Measurements from ENCODE around the gene TSSC4.

Gene TSSC4

DNA sequence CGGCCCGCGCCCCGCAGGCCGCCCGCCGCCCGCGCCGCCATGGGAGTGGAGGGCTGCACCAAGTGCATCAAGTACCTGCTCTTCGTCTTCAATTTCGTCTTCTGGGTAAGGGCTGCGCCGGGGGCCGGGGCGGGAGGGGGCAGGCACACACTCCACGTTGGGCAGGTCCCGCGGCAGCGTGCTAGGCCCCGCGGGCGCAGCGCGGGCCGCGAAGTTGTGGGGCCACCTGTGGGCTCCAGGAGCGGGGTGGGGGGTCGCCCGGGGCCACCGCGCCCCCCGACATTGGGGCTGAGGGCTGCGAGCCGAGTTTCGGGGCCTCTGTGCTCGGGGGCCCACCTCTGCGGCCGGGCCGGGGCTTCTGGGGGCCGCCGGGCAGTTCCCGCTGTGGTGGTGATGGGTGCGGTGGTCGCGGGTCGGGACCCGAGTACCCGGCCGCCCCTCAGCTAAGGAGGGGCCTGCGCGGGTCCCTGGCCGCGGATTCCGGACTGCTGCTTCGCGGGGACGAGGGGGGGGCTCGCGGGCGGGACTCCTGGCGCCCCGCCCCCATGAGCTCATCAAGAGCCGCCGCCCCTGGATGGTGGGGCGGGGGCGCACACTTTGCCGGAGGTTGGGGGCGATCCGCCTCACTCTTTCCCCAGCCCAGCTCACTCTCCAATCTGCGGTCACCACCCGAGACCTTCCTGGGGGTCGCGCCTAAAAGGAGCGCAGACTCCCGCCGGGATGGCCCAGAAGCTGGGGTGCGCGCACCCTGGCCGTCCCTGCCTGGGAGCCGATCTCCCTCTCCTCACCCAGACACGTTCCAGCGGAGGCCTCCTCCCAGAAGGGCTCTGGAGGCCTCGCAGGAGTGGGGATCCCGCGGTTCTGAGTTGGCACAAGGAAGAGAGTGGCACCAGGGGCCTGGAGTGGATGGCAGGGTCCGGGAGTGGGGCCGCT, 22.8 kb upstream of the TSSC4 start:
- H3K9ac ChIP-seq: peak overlapping the region; percentile 94
- no peaks in the 10 kb centered on the region for H3K27me3 ChIP-seq
- peak overlapping the region; percentile 92 for H3K27ac ChIP-seq
- no peak for TF ChIP-seq Cebpa-rat (IDR thresholded peaks at IDR 0.05)
- peaks cover 64% of the 10 kb centered on the region for H4K20me1 ChIP-seq
- H3K36me3 ChIP-seq: peaks cover 30% of the 10 kb centered on the region
- peak overlapping the region; percentile 97 for H3K4me3 ChIP-seq
- H3K4me1 ChIP-seq: peaks cover 51% of the 10 kb centered on the region
- peak overlapping the region; percentile 89 for H3K4me2 ChIP-seq
- peaks cover 14% of the 10 kb centered on the region; the same call in 1 of the 2 replicates for H3K9me3 ChIP-seq

DNA sequence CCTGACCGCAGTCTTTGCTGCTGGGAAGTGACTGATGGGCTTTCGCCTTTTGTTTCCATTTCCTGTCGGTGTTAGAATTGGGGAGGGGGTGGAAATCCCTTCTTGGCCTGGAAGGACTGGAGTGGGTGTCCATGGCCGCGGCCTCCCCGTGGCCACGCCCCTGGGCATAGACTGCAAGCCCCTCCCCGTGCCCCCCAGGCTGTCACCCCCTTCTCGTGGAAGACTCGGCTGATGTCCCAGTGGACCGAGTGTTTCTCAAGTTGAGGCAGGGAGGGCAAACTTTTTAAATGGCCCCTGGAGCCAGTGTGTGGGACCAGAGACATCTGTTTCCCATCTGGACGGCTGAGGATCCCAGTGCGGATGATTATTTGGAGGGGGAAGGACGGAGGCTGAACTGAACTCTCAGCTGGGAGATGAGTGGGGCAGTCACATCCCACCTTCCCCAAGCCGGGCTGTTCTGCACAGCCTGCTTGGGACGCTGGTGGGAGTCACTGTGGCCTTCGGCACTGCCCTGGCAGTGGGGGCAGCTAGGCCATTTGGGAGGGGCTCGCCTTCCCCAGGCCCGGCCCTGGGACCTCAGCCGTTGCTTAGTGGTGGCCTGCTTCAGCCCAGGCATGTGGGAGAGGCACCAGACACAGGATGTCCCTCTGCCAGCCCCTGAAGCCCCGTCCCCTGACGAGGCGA, 21.9 kb upstream of the TSSC4 start:
- H3K36me3 ChIP-seq: peaks cover 30% of the 10 kb centered on the region
- peaks cover 73% of the 10 kb centered on the region for H4K20me1 ChIP-seq
- H3K4me3 ChIP-seq: peak overlapping the region; percentile 97
- H3K4me1 ChIP-seq: peaks cover 60% of the 10 kb centered on the region
- peaks cover 14% of the 10 kb centered on the region; the same call in 1 of the 2 replicates for H3K9me3 ChIP-seq
- no peaks in the 10 kb centered on the region for H3K27me3 ChIP-seq
- peak overlapping the region; percentile 94 for H3K9ac ChIP-seq
- TF ChIP-seq Cebpa-rat (IDR thresholded peaks at IDR 0.05): no peak
- peak overlapping the region; percentile 89 for H3K4me2 ChIP-seq
- peak overlapping the region; percentile 92; the same call in 1 of the 2 replicates for H3K27ac ChIP-seq

DNA sequence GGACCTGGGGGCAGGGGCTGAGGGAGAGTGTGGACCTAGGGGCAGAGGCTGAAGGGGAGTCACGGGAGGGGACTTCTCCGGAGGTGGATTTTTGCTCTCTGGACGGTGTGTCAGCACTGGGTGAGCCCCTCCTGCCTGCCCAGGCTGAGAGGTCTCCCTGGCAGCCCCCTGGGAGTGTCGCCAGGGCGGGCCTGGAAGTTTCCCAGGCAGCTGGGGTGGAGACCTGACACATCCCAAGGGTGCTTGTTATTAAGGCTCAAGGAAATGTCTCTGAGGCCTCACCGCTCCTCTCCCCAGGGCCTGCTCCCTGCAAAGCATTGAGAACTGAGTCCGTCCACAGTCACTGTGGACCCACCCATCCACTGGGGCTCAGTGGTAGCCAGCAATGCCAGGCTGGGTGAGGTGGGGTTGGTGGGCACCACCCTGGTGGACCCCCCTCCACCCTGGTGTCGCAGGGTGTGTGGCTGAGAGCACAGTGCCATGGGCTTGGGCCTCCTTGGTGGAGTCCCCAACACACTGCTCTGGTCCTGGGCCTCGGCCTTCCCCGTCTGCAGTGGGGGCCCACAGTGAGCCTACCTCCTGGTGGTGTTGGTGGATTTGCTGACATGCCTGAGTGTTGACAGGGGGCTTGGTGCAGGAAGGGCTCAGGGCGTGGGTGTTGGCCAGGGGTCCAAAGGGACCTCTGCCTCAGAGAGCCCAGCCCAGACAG, 20.9 kb upstream of the TSSC4 start:
- Histone ChIP-seq H3K9me3 (peaks cover 14% of the 10 kb centered on the region; the same call in 1 of the 2 replicates), H3K4me1 (peaks cover 66% of the 10 kb centered on the region), H3K27ac (peak overlapping the region; percentile 86), H3K9ac (peak overlapping the region; percentile 65; the same call in 1 of the 2 replicates), H3K27me3 (no peaks in the 10 kb centered on the region), H3K36me3 (peaks cover 30% of the 10 kb centered on the region), H4K20me1 (peaks cover 80% of the 10 kb centered on the region), H3K4me2 (peak overlapping the region; percentile 98), H3K4me3 (peak overlapping the region; percentile 56)
- no peak for TF ChIP-seq Cebpa-rat (IDR thresholded peaks at IDR 0.05)

DNA sequence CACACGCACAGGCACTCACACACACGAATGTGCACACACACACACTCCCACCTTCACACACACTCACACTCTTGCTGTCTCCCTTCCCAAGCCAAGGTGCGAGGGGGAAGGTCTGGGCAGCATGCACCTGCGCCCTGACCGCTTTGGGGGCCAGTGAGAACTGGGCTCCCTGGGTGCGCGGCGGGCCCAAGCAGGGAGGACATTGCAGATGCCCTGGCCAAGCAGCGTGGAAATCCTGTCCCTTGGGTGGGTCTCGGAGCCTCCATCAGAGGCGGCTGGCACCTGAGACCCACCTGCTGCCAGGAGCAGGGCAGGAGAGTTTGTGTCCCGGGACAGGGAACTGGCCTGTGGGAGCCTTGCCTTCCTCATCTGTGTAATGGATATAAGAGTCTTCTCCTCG, 20.2 kb upstream of the TSSC4 start:
- Histone ChIP-seq H3K9me3 (peaks cover 14% of the 10 kb centered on the region; the same call in 1 of the 2 replicates), H3K9ac (no peak overlapping the region), H3K36me3 (peaks cover 30% of the 10 kb centered on the region), H4K20me1 (peaks cover 88% of the 10 kb centered on the region), H3K27ac (peak overlapping the region; percentile 86; the same call in 1 of the 2 replicates), H3K4me2 (peak overlapping the region; percentile 98), H3K27me3 (no peaks in the 10 kb centered on the region), H3K4me3 (0 out of 2 replicates have a peak overlapping the region, but pooled peaks have one; percentile 56), H3K4me1 (peaks cover 74% of the 10 kb centered on the region)
- TF ChIP-seq Cebpa-rat (IDR thresholded peaks at IDR 0.05): no peak

DNA sequence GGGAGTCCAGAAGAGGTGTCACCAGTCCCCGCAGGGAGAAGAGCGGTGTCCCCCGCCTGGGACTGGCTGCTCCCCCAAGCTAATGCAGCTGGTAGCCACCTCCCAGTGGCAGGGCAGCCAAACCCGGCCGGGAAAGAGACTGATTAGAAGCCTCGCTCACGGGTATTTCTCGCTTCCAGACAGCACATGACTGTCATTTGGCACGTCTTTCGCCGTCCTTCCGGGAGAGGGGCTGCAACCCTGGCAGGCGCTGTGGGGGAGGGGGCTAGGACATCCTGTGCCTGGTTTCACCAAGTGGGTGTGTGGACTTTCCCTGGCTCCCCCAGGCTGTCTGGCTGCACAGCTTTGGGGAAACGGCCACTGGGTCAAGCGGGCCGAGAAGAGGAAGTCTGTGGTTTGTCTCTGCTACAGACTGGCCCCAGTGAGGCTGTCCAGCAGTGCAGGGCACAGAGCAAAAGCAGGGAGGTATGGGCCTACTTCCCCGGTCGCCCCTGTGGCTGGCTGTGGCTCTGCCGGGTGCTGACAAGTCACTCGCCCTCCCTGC, 19.7 kb upstream of the TSSC4 start:
- H3K36me3 ChIP-seq: peaks cover 30% of the 10 kb centered on the region
- no peak for TF ChIP-seq Cebpa-rat (IDR thresholded peaks at IDR 0.05)
- H3K27ac ChIP-seq: peak overlapping the region; percentile 86; the same call in 1 of the 2 replicates
- peaks cover 93% of the 10 kb centered on the region for H4K20me1 ChIP-seq
- H3K9me3 ChIP-seq: peaks cover 14% of the 10 kb centered on the region; the same call in 1 of the 2 replicates
- peak overlapping the region; percentile 98 for H3K4me2 ChIP-seq
- no peak overlapping the region for H3K9ac ChIP-seq
- no peaks in the 10 kb centered on the region for H3K27me3 ChIP-seq
- H3K4me1 ChIP-seq: peaks cover 79% of the 10 kb centered on the region
- H3K4me3 ChIP-seq: peak overlapping the region; percentile 56; the same call in 1 of the 2 replicates

DNA sequence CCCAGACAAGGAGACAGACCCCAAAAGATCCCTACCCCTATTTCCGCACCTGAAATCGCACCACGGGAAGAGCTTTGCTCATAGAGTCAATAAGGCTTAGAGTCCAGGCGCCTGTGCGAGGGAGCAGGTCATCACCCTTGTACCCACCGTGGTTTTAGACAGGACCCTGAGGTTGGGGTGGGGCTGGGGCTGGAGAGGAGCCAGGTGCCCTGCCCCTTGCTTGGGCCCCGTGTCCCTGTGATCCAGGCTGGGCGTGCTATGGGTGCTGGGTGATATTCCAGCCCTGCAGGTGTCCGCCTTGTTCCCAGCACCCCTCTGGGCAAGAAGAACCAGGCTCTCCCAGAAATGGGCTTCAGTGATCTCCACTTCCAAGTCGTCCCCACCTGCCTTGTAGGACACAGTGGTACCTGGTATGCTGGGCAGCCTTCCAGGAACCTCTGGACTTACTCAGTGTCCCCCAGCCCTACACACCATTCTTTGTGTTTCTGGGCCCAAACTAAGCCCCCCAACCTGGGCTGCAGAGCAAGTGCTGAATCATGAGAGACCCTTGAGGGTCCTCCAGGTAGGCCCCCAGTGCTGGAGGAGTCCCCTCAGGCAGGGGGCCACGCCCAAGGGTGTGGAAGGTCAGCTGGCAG, 18.9 kb upstream of the TSSC4 start:
- Histone ChIP-seq H3K36me3 (peaks cover 30% of the 10 kb centered on the region), H3K27ac (peak overlapping the region; percentile 86), H3K9ac (peak overlapping the region; percentile 72), H3K4me1 (peaks cover 81% of the 10 kb centered on the region), H4K20me1 (peaks cover 93% of the 10 kb centered on the region), H3K4me3 (peak overlapping the region; percentile 56; the same call in 1 of the 2 replicates), H3K4me2 (peak overlapping the region; percentile 98), H3K9me3 (peaks cover 14% of the 10 kb centered on the region; the same call in 1 of the 2 replicates), H3K27me3 (no peaks in the 10 kb centered on the region)
- TF ChIP-seq Cebpa-rat (IDR thresholded peaks at IDR 0.05): no peak

DNA sequence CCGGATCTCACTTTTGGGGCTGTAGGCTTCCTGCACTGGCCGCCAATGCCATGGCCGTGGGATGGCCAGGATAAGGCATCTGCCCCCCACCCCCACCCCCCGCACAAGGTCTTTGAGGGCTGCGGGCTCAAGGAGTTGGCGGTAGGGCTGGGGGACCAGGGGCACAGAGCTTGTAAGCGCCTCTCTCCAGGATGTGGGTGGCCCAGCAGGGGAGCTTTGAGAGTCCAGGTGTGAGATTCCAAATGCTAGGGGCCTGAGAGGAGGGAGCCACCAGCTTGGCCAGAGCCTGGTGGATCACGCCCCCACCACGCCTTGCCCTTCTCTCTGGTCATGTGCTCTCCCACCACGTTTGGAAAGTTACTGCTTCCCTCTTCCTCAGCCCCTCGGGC, 18.4 kb upstream of the TSSC4 start:
- no peak for TF ChIP-seq Cebpa-rat (IDR thresholded peaks at IDR 0.05)
- Histone ChIP-seq H3K4me1 (peaks cover 82% of the 10 kb centered on the region), H3K9me3 (peaks cover 14% of the 10 kb centered on the region; the same call in 1 of the 2 replicates), H3K4me3 (peak overlapping the region; percentile 56; the same call in 1 of the 2 replicates), H3K4me2 (peak overlapping the region; percentile 98), H3K27me3 (no peaks in the 10 kb centered on the region), H4K20me1 (peaks cover 94% of the 10 kb centered on the region), H3K27ac (peak overlapping the region; percentile 86), H3K36me3 (peaks cover 30% of the 10 kb centered on the region), H3K9ac (peak overlapping the region; percentile 72)

DNA sequence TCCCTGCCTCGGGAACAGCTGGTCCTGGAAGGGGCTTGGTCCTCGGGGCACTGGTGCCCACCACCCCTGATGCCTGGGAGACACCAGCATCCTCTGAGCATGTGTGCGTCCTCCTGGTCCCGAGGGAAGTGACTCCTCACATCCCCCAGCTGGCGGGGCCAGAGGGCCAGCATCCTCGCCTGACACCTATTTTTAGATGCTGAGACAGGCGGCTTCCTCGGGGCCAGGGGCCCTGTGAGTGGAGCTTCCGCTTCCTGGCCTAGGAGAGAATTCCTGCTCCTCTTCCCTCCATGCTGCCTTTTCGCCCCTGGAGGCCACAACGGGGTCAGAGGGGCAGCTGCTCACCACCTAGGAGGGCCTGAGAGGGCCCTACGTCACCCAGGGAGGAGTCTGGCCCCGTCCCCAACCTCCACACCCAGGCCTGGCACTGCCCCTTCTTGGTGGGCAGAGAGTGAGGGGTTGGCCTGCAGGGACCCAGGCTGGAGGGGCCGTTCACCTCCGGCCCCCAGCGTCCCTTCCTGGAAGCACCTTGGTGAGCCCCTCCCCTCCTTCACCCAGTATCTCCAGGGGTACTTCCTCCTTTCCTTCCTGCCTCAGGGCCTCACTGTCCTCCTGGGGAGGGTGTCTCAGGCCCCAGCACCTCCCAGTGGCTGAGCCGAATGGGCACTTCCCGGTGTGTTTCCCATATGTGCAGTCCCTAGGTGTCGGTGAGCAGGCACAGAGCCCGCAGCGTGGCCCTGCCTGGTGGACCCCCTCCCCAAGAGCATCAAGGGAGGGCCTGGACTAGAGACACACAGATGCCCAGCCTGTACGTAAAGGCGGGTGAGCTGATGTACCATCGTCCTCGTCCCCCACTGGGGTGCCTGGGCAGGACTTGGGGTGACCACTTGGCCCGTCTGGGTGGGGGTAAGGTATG, 17.4 kb upstream of the TSSC4 start:
- Histone ChIP-seq H3K4me2 (peak overlapping the region; percentile 98), H3K4me1 (peaks cover 93% of the 10 kb centered on the region), H4K20me1 (peaks cover 96% of the 10 kb centered on the region), H3K27me3 (no peaks in the 10 kb centered on the region), H3K36me3 (peaks cover 30% of the 10 kb centered on the region), H3K9ac (peak overlapping the region; percentile 72), H3K9me3 (peaks cover 14% of the 10 kb centered on the region; the same call in 1 of the 2 replicates), H3K27ac (peak overlapping the region; percentile 86), H3K4me3 (peak overlapping the region; percentile 56)
- TF ChIP-seq Cebpa-rat (IDR thresholded peaks at IDR 0.05): no peak
